ENCODE measurements around the gene SLC25A12.

GRCh38 chr2:171813126-171813525 lies 80.9 kb downstream of the SLC25A12 start:
- TF ChIP-seq CTCF (conservative IDR thresholded peaks at IDR 0.05) (no peak), EZH2 (IDR thresholded peaks at IDR 0.05; ENCODE audit: low read depth) (no peak)

All from PC-9 (cell line).